Caco-2 (cell line): Measurements from ENCODE around the gene LUM. TPM values are rescaled to one million over a fixed set of nuclear protein-coding genes. Genes with fewer than 3 reads are reported as not detected.

Experiments used
- BruUV-seq: library from RNA; stranded (reverse); fragments of 400-500 nt; replicated peaks from 2 replicates; lab custom pipeline; 2021; lab: Mats Ljungman, UMichigan
- CTCF ChIA-PET: fragments of 300-600 bp; sonication (Branson Sonifier 250); formaldehyde crosslinking; loops from one replicate; lab custom pipeline; 2022; ENCODE audit warnings: antibody characterized with exemption; lab: Charles Lee
- POLR2A ChIA-PET: fragments of 300-600 bp; sonication (Branson Sonifier 250); formaldehyde crosslinking; loops from one replicate; lab custom pipeline; 2022; ENCODE audit warnings: antibody characterized with exemption; lab: Charles Lee
- DNase-seq, 2 experiments: peaks; one replicate each; pipeline versions ENCODE4 v3.0.0 to v3.0.0-alpha.2; 2020 to 2022
- H3K27me3 ChIP-seq: replicated peaks from 2 replicates; pipeline ENCODE4 v1.6.0; 2011; ENCODE audit warnings: low read length; ENCODE audit not compliant: control insufficient read depth, insufficient read depth
- H3K36me3 ChIP-seq: 2 replicates; pipeline ENCODE4 v1.5.1; 2011; ENCODE audit warnings: low read length; ENCODE audit not compliant: control insufficient read depth, insufficient read depth
- H3K4me1 ChIP-seq: fragments of 250-450 bp; sonication (Bioruptor Pico); 2 replicates; pipeline ENCODE4 v1.5.1; 2020; ENCODE audit warnings: mild to moderate bottlenecking
- H3K4me3 ChIP-seq: 2 replicates; pipeline ENCODE4 v1.5.1; 2011; ENCODE audit warnings: low read depth, mild to moderate bottlenecking, control low read depth, low read length
- H3K9me3 ChIP-seq: fragments of 250-450 bp; sonication (Bioruptor Pico); 2 replicates; pipeline ENCODE4 v1.5.1; 2020; ENCODE audit warnings: mild to moderate bottlenecking, moderate library complexity
- H3K27ac Mint-ChIP-seq: one replicate; pipeline ENCODE4 v1.8.0; 2022; ENCODE audit warnings: mixed read lengths; ENCODE audit not compliant: unreplicated experiment
- H3K27me3 Mint-ChIP-seq: one replicate; pipeline ENCODE4 v1.8.0; 2022; ENCODE audit warnings: mixed read lengths; ENCODE audit not compliant: insufficient read depth, unreplicated experiment
- H3K36me3 Mint-ChIP-seq: one replicate; pipeline ENCODE4 v1.8.0; 2022; ENCODE audit warnings: mild to moderate bottlenecking, mixed read lengths; ENCODE audit not compliant: insufficient read depth, unreplicated experiment
- H3K4me1 Mint-ChIP-seq: one replicate; pipeline ENCODE4 v1.8.0; 2022; ENCODE audit warnings: low read depth, mixed read lengths; ENCODE audit not compliant: unreplicated experiment
- H3K4me3 Mint-ChIP-seq: one replicate; pipeline ENCODE4 v1.8.0; 2022; ENCODE audit warnings: mild to moderate bottlenecking, moderate library complexity, mixed read lengths; ENCODE audit not compliant: unreplicated experiment
- H3K9me3 Mint-ChIP-seq: one replicate; pipeline ENCODE4 v1.8.0; 2022; ENCODE audit warnings: mixed read lengths; ENCODE audit not compliant: unreplicated experiment
- CTCF ChIP-seq, 2 experiments: fragments of 200-600 bp in 1 of 2; IDR thresholded peaks; 1 replicate in 1 of 2; 2 replicates in 1 of 2; pipeline versions ENCODE4 v1.5.1 to v1.8.0; 2011 to 2022; ENCODE audit warnings: antibody characterized with exemption in 1 of 2, control low read depth in 1 of 2, inconsistent platforms in 1 of 2, low read depth in 1 of 2, low read length in 1 of 2, mild to moderate bottlenecking in 1 of 2, moderate library complexity in 1 of 2; ENCODE audit not compliant: insufficient read depth in 1 of 2, severe bottlenecking in 1 of 2, unreplicated experiment in 1 of 2
- intact Hi-C: fragments of 100-400 bp; cut with micrococcal nuclease; formaldehyde crosslinking; loops from one replicate; pipeline ENCODE4 v1.10.0; 2022; ENCODE audit not compliant: unreplicated experiment
- total RNA-seq: library from RNA; stranded (reverse); gene quantifications from 2 replicates; pipeline ENCODE4 v1.2.3, GENCODE V29; 2022

LUM gene
- total RNA-seq, 1 experiment from 2014 or later, result 4.5 TPM

GRCh38 chr12:91099836-91100235 is 11.5 kb downstream of the LUM start:
- Mint-ChIP-seq H3K27ac (peak overlapping the region; percentile 54), H3K27me3 (no peaks in the 10 kb centered on the region), H3K9me3 (peaks cover 10% of the 10 kb centered on the region), H3K4me1 (peaks cover 11% of the 10 kb centered on the region), H3K36me3 (no peaks in the 10 kb centered on the region), H3K4me3 (no peak overlapping the region)
- no peak overlapping the region for H3K4me3 ChIP-seq
- no peaks in the 10 kb centered on the region for H3K27me3 ChIP-seq
- peaks cover 16% of the 10 kb centered on the region for H3K4me1 ChIP-seq
- H3K36me3 ChIP-seq, result no peaks in the 10 kb centered on the region
- CTCF ChIA-PET, result no interaction called here
- BruUV-seq, result no TSS peak
- intact Hi-C loops, result no loop called here
- no peak for DNase-seq
- peaks cover 10% of the 10 kb centered on the region; the same call in 1 of the 2 replicates for H3K9me3 ChIP-seq
- POLR2A ChIA-PET, result no interaction called here
- no peak for TF ChIP-seq CTCF (IDR thresholded peaks at IDR 0.05; ENCODE audit: insufficient read depth in 1 of 2, low read depth in 1 of 2, low read length in 1 of 2, severe bottlenecking in 1 of 2, unreplicated experiment in 1 of 2)

GRCh38 chr12:91099341-91099740 is 12.0 kb downstream of the LUM start:
- intact Hi-C loops, result no loop called here
- DNase-seq, result no peak
- Mint-ChIP-seq H3K9me3 (peaks cover 15% of the 10 kb centered on the region), H3K36me3 (no peaks in the 10 kb centered on the region), H3K27me3 (no peaks in the 10 kb centered on the region), H3K27ac (peak overlapping the region; percentile 54), H3K4me3 (no peak overlapping the region), H3K4me1 (peaks cover 11% of the 10 kb centered on the region)
- Histone ChIP-seq H3K27me3 (no peaks in the 10 kb centered on the region), H3K36me3 (no peaks in the 10 kb centered on the region), H3K4me1 (peaks cover 16% of the 10 kb centered on the region), H3K9me3 (peaks cover 10% of the 10 kb centered on the region; the same call in 1 of the 2 replicates), H3K4me3 (no peak overlapping the region)
- CTCF ChIA-PET, result interaction anchor here (0.7 kb wide), 1 partner anchor 8 kb away, joined by 3 read pairs; no protein-coding TSS in a partner anchor
- POLR2A ChIA-PET, result no interaction called here
- no TSS peak for BruUV-seq
- TF ChIP-seq CTCF (IDR thresholded peaks at IDR 0.05; ENCODE audit: insufficient read depth in 1 of 2, low read depth in 1 of 2, low read length in 1 of 2, severe bottlenecking in 1 of 2, unreplicated experiment in 1 of 2), result no peak

GRCh38 chr12:91098941-91099340 is 12.4 kb downstream of the LUM start:
- Mint-ChIP-seq H3K36me3 (no peaks in the 10 kb centered on the region), H3K4me3 (no peak overlapping the region), H3K9me3 (peaks cover 19% of the 10 kb centered on the region), H3K4me1 (peaks cover 11% of the 10 kb centered on the region), H3K27ac (peak overlapping the region; percentile 54), H3K27me3 (no peaks in the 10 kb centered on the region)
- H3K9me3 ChIP-seq, result peaks cover 10% of the 10 kb centered on the region; the same call in 1 of the 2 replicates
- no peak for DNase-seq
- H3K4me3 ChIP-seq, result no peak overlapping the region
- intact Hi-C loops, result no loop called here
- TF ChIP-seq CTCF (IDR thresholded peaks at IDR 0.05; ENCODE audit: insufficient read depth in 1 of 2, low read depth in 1 of 2, low read length in 1 of 2, severe bottlenecking in 1 of 2, unreplicated experiment in 1 of 2), result no peak
- POLR2A ChIA-PET, result no interaction called here
- BruUV-seq, result no TSS peak
- CTCF ChIA-PET, result interaction anchor here (0.7 kb wide), 1 partner anchor 9 kb away, joined by 3 read pairs; no protein-coding TSS in a partner anchor
- H3K36me3 ChIP-seq, result no peaks in the 10 kb centered on the region
- peaks cover 16% of the 10 kb centered on the region for H3K4me1 ChIP-seq
- H3K27me3 ChIP-seq, result no peaks in the 10 kb centered on the region
